GM19324 (cell line): Measurements from ENCODE around the gene PAM.

Source experiments
- ATAC-seq: cut with Tn5 transposase; IDR thresholded peaks from one replicate; pipeline ENCODE4 v1.9.1; 2021; ENCODE audit warnings: mild to moderate bottlenecking, moderate library complexity; ENCODE audit not compliant: unreplicated experiment, low FRiP score

The PAM gene

GRCh38 chr5:102754767-102755431 lies at the start of gene PAM:
Gene PAM, plus strand, starts transcription at chr5:102755305. Its CDS starts 110,891 bp downstream, at chr5:102866196.
- ATAC-seq, result peak; percentile 95

DNA sequence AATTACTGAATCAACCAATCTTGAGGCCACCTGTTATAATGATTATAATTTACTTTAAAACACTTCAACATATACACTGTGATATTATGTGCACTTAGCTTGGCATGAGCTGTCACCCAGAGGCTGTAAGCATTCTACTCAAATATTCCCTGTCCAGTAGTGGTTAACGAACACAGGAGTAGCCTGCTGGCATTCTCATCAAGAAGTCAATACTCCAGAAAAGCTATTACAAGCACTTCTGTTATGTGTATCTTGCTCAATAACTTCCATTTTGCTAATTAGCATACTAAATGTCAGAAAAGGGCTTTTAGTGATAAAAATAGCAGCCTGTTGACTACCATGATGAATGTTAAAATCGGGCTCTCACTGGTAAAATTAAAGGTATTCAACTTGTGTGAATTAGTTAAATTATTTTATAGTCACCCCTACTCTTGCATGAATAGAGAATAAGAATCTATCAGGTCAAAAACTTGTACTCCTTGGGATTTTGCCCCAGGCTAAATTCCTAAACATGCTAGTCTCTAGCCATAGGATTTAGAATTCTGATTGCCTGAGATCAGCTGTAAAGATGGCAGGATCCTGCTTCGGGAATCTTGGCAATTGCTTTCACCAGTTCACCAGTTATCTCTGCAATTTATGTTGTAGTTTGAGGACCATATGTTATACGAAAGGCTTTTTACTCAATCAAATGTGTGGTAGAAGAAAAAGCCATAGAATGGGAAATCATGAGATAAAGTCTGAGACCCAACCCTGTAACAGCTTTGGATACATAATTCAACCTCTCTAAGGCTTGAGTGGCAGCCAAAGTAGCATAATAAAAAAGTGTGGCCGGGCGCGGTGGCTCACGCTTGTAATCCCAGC lies 43.4 kb upstream of the PAM start:
- ATAC-seq, result no peak

DNA sequence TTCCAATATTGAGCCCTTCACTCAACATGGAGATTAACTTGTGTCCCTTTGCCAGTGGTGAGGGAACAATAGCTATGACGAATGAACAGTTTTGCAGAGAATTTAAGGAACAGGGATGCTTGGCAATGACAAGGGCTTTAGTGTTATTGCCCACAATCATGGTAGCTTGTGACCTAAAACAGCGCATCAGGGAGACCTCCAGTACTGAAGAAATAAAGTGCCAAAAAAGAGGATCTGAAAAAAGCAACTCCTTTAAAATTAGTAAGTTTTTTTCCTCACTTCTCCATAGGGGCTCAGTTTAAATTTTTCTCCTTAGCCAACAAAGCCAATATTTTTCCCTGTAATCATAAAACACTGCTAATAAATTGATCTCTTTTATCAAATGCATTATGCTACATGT lies 41.8 kb upstream of the PAM start:
- peak; percentile 27 for ATAC-seq

DNA sequence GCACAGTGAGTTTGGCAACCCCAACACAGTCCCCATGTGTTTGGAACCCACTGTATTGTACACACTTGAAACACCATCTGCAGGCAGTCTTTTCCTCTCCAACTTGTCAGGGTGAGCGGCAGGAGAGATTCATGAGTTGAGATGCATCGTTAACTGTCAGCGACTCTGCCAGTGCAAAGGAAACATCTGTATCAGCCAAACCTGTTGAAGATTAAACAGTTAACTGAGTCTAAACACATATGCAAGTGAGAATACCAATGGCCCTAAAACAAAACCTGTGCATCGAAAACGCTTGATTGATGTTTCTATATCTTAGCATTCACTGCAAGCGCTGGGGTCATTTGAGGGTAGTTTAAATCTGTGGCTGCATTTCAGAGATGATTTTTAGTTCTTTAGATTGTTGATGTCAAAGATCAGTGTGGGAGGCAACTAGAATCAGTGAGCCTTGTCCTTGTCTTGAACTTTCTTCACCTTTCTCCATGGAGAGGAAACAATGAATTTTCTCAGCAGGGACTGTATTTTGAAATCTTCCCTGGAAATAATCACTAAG lies 41.3 kb upstream of the PAM start:
- peak; percentile 70 for ATAC-seq

- ATAC-seq, result no peak
Measured at GRCh38 chr5:102715082-102715807, 39.9 kb upstream of the PAM start.

GRCh38 chr5:102716017-102716416 lies 39.1 kb upstream of the PAM start:
- no peak for ATAC-seq

- no peak for ATAC-seq
Measured at GRCh38 chr5:102718819-102719218, 36.3 kb upstream of the PAM start.

DNA sequence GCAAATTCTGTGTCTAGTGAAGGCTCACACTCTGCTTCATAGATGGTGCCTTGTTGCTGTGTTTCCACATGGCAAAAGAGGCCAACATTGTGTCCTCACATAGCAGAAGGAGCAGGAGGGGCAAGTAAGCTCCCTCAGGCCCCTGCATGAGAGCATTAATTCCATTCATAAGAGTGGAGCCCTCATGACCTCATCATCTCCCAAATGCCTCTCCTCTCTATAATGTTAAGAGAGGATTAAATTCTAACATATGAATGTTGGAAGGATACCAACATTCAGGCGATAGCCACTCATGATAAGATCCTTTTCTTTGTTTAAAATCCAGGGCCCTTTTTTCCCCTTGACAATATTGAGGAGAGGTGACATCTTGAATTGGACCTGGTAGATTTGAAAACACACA lies 35.2 kb upstream of the PAM start:
- ATAC-seq, result no peak

- no peak for ATAC-seq
Measured at GRCh38 chr5:102720969-102721368, 34.1 kb upstream of the PAM start.

- ATAC-seq, result no peak
Measured at GRCh38 chr5:102722931-102723330, 32.2 kb upstream of the PAM start.

DNA sequence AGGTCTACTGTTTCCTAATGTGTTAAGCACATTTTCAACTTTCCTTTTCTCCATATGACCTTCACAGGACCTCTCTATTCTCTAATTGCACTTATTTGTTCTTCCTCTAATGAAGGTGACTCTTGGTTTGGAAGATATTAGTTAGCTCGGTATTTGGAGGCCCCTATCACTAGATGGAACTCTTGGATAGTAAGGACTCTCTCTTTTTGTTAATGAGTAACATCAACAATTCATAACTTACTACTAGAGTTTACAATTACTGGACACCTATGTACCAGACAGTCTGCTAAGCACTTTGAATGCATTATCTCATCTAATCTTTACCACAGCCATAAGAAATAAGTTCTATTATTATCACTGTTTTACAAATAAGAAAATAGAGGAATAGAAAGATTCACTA lies 23.4 kb upstream of the PAM start:
- ATAC-seq, result no peak

- no peak for ATAC-seq
Measured at GRCh38 chr5:102733534-102733933, 21.6 kb upstream of the PAM start.

GRCh38 chr5:102737161-102737560 lies 17.9 kb upstream of the PAM start:
- no peak for ATAC-seq

DNA sequence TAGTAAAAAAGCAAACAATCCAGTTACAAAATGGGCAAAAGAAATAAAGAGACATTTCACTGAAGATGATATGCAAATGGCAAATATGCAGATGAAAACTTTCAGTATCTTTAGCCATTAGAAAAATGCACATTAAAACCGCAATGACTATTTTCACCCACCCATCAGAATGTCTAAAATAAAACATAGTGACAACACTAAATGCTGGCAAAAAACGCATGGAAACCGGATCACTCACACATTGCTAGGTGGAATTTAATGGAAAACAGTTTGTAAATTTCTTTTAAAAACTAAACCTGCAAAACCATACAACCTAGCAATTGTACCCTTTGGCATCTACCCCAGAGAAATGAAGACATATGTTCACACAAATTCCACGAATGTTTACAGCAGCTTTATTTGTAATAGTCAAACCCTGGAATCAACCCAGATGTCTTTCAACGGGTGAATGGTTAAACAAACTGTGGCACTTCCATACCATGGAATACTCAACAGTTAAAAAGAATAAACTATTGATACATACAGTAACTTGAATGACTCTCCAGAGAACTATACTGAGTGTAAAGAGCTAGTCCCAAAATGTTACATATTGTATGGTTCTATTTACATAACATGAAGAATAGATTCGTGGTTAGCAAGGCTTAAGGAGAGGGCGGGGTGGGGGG lies 17.2 kb upstream of the PAM start:
- ATAC-seq, result no peak

DNA sequence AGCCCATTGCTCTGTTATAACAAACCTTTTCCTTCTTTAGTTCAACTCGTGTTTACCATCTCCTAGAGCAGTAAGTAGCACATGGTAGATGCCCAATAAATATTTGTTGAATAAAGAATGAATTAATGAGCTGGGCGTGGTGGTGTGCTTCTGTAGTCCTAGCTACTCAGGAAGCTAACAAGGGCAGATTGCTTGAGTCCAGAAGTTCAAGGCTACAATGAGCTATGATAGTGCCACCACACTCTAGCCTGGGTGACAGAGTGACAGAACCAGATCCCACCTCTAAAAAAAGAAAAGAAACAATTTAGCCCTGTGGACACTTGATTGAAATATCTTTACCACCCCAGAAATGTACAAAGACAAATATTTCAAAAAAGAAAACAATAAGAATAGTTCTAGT lies 14.6 kb upstream of the PAM start:
- no peak for ATAC-seq

DNA sequence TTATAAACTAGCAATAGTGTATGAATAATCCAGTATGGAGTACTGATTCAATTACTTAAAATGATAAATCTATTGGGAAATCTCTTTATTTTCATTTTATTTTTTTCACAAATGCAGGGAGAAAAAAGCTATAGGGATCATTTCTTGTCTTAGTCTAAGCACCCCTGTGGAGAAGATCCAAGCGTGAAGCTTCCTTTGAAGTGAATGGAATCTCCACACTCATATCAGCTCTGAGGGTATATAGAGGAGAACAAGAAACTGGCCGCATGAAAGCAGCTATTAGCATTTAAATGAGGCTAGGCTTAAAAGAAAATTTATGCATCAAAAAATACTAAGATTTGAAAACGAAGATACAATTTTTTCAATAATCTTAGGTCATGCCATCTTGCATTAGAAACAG lies 12.9 kb upstream of the PAM start:
- no peak for ATAC-seq

GRCh38 chr5:102743900-102744299 lies 11.2 kb upstream of the PAM start:
- ATAC-seq, result no peak

- no peak for ATAC-seq
Measured at GRCh38 chr5:102747386-102748166, 7.5 kb upstream of the PAM start.

DNA sequence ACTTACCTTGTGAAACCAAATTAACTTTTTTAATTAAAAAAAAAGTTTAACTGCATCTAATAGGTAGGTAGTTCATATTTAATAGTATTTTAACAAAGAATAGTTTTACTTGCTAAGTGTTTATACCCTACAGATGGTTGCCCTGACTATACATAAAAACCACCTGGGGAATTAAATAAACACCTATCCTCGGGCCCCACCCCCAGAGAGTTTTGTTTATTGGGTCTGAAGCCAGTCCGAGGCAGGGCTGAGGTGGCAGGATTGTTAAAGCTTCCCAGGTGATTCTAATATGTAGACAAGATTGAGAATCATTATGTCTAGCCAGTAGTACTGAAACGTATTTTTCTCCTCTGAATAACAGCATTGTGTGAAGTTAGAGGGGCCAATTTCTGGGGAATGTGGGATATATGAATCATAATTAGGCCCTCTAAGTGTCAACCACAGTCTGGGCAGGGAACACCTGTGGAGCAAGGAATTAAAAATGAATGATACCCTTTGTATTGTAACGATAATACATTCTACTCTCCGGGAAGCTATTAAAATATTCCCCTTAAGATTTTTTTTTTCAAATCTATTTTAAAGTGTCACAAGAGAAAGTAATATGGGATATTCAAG lies 5.6 kb upstream of the PAM start:
- no peak for ATAC-seq
